Measurements from ENCODE around the gene KIF5C.
"Not testable (repeated sequence)": the region's sequence is repeated elsewhere in the genome, so short reads cannot be mapped to it uniquely, and the experiment has no call there.

KIF5C gene

GRCh38 chr2:148874868-148875341 is at the start of gene KIF5C:
TSS of gene KIF5C (plus strand) at chr2:148875227. CDS start at chr2:148875618, 391 bp downstream.
- peak; percentile 88 for DNase-seq (ENCODE audit: low read depth)

- DNase-seq (ENCODE audit: low read depth) = no peak
These were observed 48.2 kb upstream of the KIF5C start for GRCh38 chr2:148826791-148827190.

GRCh38 chr2:148828941-148829340 is 46.1 kb upstream of the KIF5C start:
- DNase-seq (ENCODE audit: low read depth) = no peak

- no peak for DNase-seq (ENCODE audit: low read depth)
These were observed 45.4 kb upstream of the KIF5C start for GRCh38 chr2:148829618-148830017.

GRCh38 chr2:148832637-148833036 is 42.4 kb upstream of the KIF5C start:
- DNase-seq (ENCODE audit: low read depth) = no peak

- DNase-seq (ENCODE audit: low read depth) = no peak
These were observed 33.0 kb upstream of the KIF5C start for GRCh38 chr2:148842050-148842449.

- no peak for DNase-seq (ENCODE audit: low read depth)
These were observed 26.9 kb upstream of the KIF5C start for GRCh38 chr2:148848146-148848545.

GRCh38 chr2:148853458-148853857 is 21.6 kb upstream of the KIF5C start:
- DNase-seq (ENCODE audit: low read depth) = no peak

- no peak for DNase-seq (ENCODE audit: low read depth)
These were observed 15.0 kb upstream of the KIF5C start for GRCh38 chr2:148860037-148860436.

GRCh38 chr2:148861367-148861766 is 13.7 kb upstream of the KIF5C start:
- DNase-seq (ENCODE audit: low read depth) = no peak

- not testable (repeated sequence) for DNase-seq (ENCODE audit: low read depth)
These were observed 12.5 kb upstream of the KIF5C start for GRCh38 chr2:148862478-148862877.

- no peak for DNase-seq (ENCODE audit: low read depth)
These were observed 9.5 kb upstream of the KIF5C start for GRCh38 chr2:148865512-148865911.

- no peak for DNase-seq (ENCODE audit: low read depth)
These were observed 8.9 kb upstream of the KIF5C start for GRCh38 chr2:148866091-148866490.

GRCh38 chr2:148867079-148867769 is 7.8 kb upstream of the KIF5C start:
- no peak for DNase-seq (ENCODE audit: low read depth)

GRCh38 chr2:148875387-148876051 is 492 bp downstream of the KIF5C start:
- DNase-seq (ENCODE audit: low read depth) = no peak

GRCh38 chr2:148876202-148876594 is 1.2 kb downstream of the KIF5C start:
- no peak for DNase-seq (ENCODE audit: low read depth)

GRCh38 chr2:148876595-148877402 is 1.8 kb downstream of the KIF5C start:
- peak; percentile 23 for DNase-seq (ENCODE audit: low read depth)

GRCh38 chr2:148877403-148877740 is 2.3 kb downstream of the KIF5C start:
- no peak for DNase-seq (ENCODE audit: low read depth)

- DNase-seq (ENCODE audit: low read depth) = no peak
These were observed 5.6 kb downstream of the KIF5C start for GRCh38 chr2:148880636-148881035.

GRCh38 chr2:148882051-148882450 is 7.0 kb downstream of the KIF5C start:
- no peak for DNase-seq (ENCODE audit: low read depth)

- DNase-seq (ENCODE audit: low read depth) = no peak
These were observed 10.2 kb downstream of the KIF5C start for GRCh38 chr2:148885209-148885608.

- DNase-seq (ENCODE audit: low read depth) = no peak
These were observed 11.0 kb downstream of the KIF5C start for GRCh38 chr2:148885988-148886387.
